H9 (cell line): Measurements from ENCODE around the gene JMJD1C. TPM values are rescaled to one million over a fixed set of nuclear protein-coding genes. Genes with fewer than 3 reads are reported as not detected.

Source experiments
- DNase-seq: peaks from one replicate; pipeline ENCODE4 v3.0.0-alpha.2; 2017
- H2AFZ ChIP-seq: one replicate; pipeline ENCODE4 v1.6.1; 2013; ENCODE audit warnings: mild to moderate bottlenecking, low read length, control low read depth, moderate library complexity
- H2AK5ac ChIP-seq: 2 replicates; pipeline ENCODE4 v1.6.1; 2013; ENCODE audit warnings: low read length, control low read depth, mixed read lengths; ENCODE audit not compliant: insufficient read length
- H2BK120ac ChIP-seq: one replicate; pipeline ENCODE4 v1.6.1; 2013; ENCODE audit warnings: low read depth, mild to moderate bottlenecking, low read length, control low read depth, inconsistent platforms; ENCODE audit not compliant: poor library complexity, severe bottlenecking
- H2BK12ac ChIP-seq: 2 replicates; pipeline ENCODE4 v1.6.1; 2013; ENCODE audit warnings: low read length, control low read depth, mixed read lengths, low read depth; ENCODE audit not compliant: insufficient read length
- H2BK15ac ChIP-seq: 2 replicates; pipeline ENCODE4 v1.6.1; 2013; ENCODE audit warnings: low read depth, low read length, control low read depth
- H2BK20ac ChIP-seq: one replicate; pipeline ENCODE4 v1.6.1; 2013; ENCODE audit warnings: low read depth, mild to moderate bottlenecking, low read length, control low read depth, inconsistent platforms; ENCODE audit not compliant: poor library complexity, severe bottlenecking
- H2BK5ac ChIP-seq: 2 replicates; pipeline ENCODE4 v1.6.1; 2013; ENCODE audit warnings: low read length, control low read depth, mixed read lengths; ENCODE audit not compliant: insufficient read length
- H3K14ac ChIP-seq: 2 replicates; pipeline ENCODE4 v1.6.1; 2013; ENCODE audit warnings: low read length, control low read depth; ENCODE audit not compliant: insufficient read depth
- H3K18ac ChIP-seq: 2 replicates; pipeline ENCODE4 v1.6.1; 2013; ENCODE audit warnings: low read depth, mild to moderate bottlenecking, mixed read lengths, low read length, control low read depth; ENCODE audit not compliant: insufficient read length
- H3K23ac ChIP-seq: 2 replicates; pipeline ENCODE4 v1.6.1; 2013; ENCODE audit warnings: low read length, control low read depth, mixed read lengths, low read depth; ENCODE audit not compliant: insufficient read length
- H3K23me2 ChIP-seq: 2 replicates; pipeline ENCODE4 v1.6.1; 2013; ENCODE audit warnings: low read depth, mild to moderate bottlenecking, mixed read lengths, low read length, control low read depth; ENCODE audit not compliant: insufficient read length, poor library complexity, severe bottlenecking
- H3K27ac ChIP-seq: 2 replicates; pipeline ENCODE4 v1.5.1; 2013; ENCODE audit warnings: low read length, control low read depth, mixed read lengths, low read depth; ENCODE audit not compliant: insufficient read length
- H3K27me3 ChIP-seq: 2 replicates; pipeline ENCODE4 v1.6.1; 2013; ENCODE audit warnings: low read length, control low read depth, inconsistent platforms; ENCODE audit not compliant: insufficient read depth
- H3K4ac ChIP-seq: 2 replicates; pipeline ENCODE4 v1.6.1; 2013; ENCODE audit warnings: low read depth, mild to moderate bottlenecking, control low read depth, inconsistent platforms, low read length, moderate library complexity
- H3K4me1 ChIP-seq: 2 replicates; pipeline ENCODE4 v1.6.1; 2013; ENCODE audit warnings: low read length, control low read depth, inconsistent platforms; ENCODE audit not compliant: insufficient read depth
- H3K4me2 ChIP-seq: 2 replicates; pipeline ENCODE4 v1.6.1; 2013; ENCODE audit warnings: low read length, control low read depth, mixed read lengths; ENCODE audit not compliant: insufficient read length, insufficient read depth
- H3K56ac ChIP-seq: 2 replicates; pipeline ENCODE4 v1.6.1; 2013; ENCODE audit warnings: low read depth, mild to moderate bottlenecking, mixed read lengths, low read length, control low read depth; ENCODE audit not compliant: insufficient read length
- H3K79me1 ChIP-seq: 2 replicates; pipeline ENCODE4 v1.6.1; 2013; ENCODE audit warnings: low read depth, mild to moderate bottlenecking, moderate library complexity, low read length, control low read depth, inconsistent platforms; ENCODE audit not compliant: insufficient read depth, poor library complexity, severe bottlenecking
- H3K79me2 ChIP-seq: 2 replicates; pipeline ENCODE4 v1.6.1; 2013; ENCODE audit warnings: low read length, control low read depth, inconsistent platforms; ENCODE audit not compliant: insufficient read depth
- H3K9ac ChIP-seq: 2 replicates; pipeline ENCODE4 v1.6.1; 2013; ENCODE audit warnings: low read length, control low read depth, mixed read lengths; ENCODE audit not compliant: insufficient read length; ENCODE audit errors: extremely low read depth
- H3K9me3 ChIP-seq: one replicate; pipeline ENCODE4 v1.6.1; 2013; ENCODE audit warnings: low read depth, low read length, inconsistent platforms; ENCODE audit not compliant: control insufficient read depth
- H3T11ph ChIP-seq: one replicate; pipeline ENCODE4 v1.6.1; 2013; ENCODE audit warnings: mild to moderate bottlenecking, low read length, control low read depth, inconsistent platforms
- H4K20me1 ChIP-seq: one replicate; pipeline ENCODE4 v1.6.1; 2013; ENCODE audit not compliant: control insufficient read depth, insufficient read length, insufficient read depth
- H4K5ac ChIP-seq: 2 replicates; pipeline ENCODE4 v1.6.1; 2013; ENCODE audit warnings: low read depth, mild to moderate bottlenecking, mixed read lengths, low read length, control low read depth; ENCODE audit not compliant: insufficient read length
- H4K8ac ChIP-seq: replicated peaks from 2 replicates; pipeline ENCODE4 v1.6.1; 2013; ENCODE audit warnings: low read length, control low read depth, mixed read lengths, low read depth; ENCODE audit not compliant: insufficient read length
- H4K91ac ChIP-seq: 2 replicates; pipeline ENCODE4 v1.6.1; 2013; ENCODE audit warnings: low read depth, mild to moderate bottlenecking, moderate library complexity, mixed read lengths, low read length, control low read depth; ENCODE audit not compliant: insufficient read length
- H3K27ac Mint-ChIP-seq, 3 experiments: 2 replicates in 2 of 3; 3 replicates in 1 of 3; pipeline ENCODE4 v1.8.0; 2020 to 2021; ENCODE audit warnings: mixed read lengths in 3 of 3, mild to moderate bottlenecking in 1 of 3, moderate library complexity in 1 of 3
- H3K27me3 Mint-ChIP-seq: 2 replicates; pipeline ENCODE4 v1.8.0; 2021; ENCODE audit warnings: low read depth, mild to moderate bottlenecking, moderate library complexity, mixed read lengths
- H3K36me3 Mint-ChIP-seq, 3 experiments: 2 replicates in 2 of 3; 3 replicates in 1 of 3; pipeline ENCODE4 v1.8.0; 2020 to 2021; ENCODE audit warnings: low read depth in 3 of 3, mixed read lengths in 3 of 3; ENCODE audit not compliant: insufficient read depth in 1 of 3
- H3K4me1 Mint-ChIP-seq, 2 experiments: 2 replicates each; pipeline ENCODE4 v1.8.0; 2020; ENCODE audit warnings: mixed read lengths in 2 of 2
- H3K4me3 Mint-ChIP-seq, 2 experiments: 2 replicates in 1 of 2; 3 replicates in 1 of 2; pipeline ENCODE4 v1.8.0; 2020 to 2021; ENCODE audit warnings: mild to moderate bottlenecking in 2 of 2, mixed read lengths in 2 of 2, moderate library complexity in 1 of 2
- H3K9me3 Mint-ChIP-seq, 2 experiments: 2 replicates in 1 of 2; 3 replicates in 1 of 2; pipeline ENCODE4 v1.8.0; 2020; ENCODE audit warnings: mild to moderate bottlenecking in 2 of 2, mixed read lengths in 2 of 2, moderate library complexity in 1 of 2
- CTCF ChIP-seq: fragments of 200-600 bp; sonication (generic); conservative IDR thresholded peaks from 3 replicates; pipeline ENCODE4 v1.8.0; 2021; ENCODE audit warnings: antibody characterized with exemption, mild to moderate bottlenecking
- WGBS: extraction: QIAGEN DNeasy Blood & Tissue Kit; methylation state at CpG from one replicate; pipeline ENCODE4 v1.1.7; 2013; ENCODE audit warnings: missing lambda C conversion rate, low lambda C conversion rate, mixed read lengths; ENCODE audit not compliant: insufficient read length; ENCODE audit errors: extremely low coverage; 5-methylcytosine and 5-hydroxymethylcytosine counted together
- total RNA-seq: library from RNA; stranded (reverse); gene quantifications from 2 replicates; pipeline ENCODE4 v1.2.1, GENCODE V29; 2021

JMJD1C gene
- total RNA-seq, 1 experiment from 2014 or later, result 200 TPM

- Histone ChIP-seq H2BK12ac (no peak overlapping the region), H3K4me1 (no peaks in the 10 kb centered on the region), H2BK20ac (no peak overlapping the region), H3K23me2 (no peaks in the 10 kb centered on the region), H3K4me2 (no peak overlapping the region), H3K9ac (no peak overlapping the region), H2BK5ac (no peak overlapping the region), H3K23ac (no peak overlapping the region), H3K9me3 (no peaks in the 10 kb centered on the region), H3K14ac (no peak overlapping the region), H2BK15ac (no peak overlapping the region), H3K18ac (no peak overlapping the region), H3K56ac (no peak overlapping the region), H4K91ac (no peak overlapping the region), H2AFZ (no peak overlapping the region), H4K20me1 (no peaks in the 10 kb centered on the region), H3T11ph (no peak overlapping the region), H3K27me3 (no peaks in the 10 kb centered on the region), H3K27ac (no peak overlapping the region), H4K8ac (no peak overlapping the region), H2AK5ac (no peak overlapping the region), H2BK120ac (no peak overlapping the region), H3K79me2 (peaks cover 5% of the 10 kb centered on the region; the same call in 1 of the 2 replicates), H3K79me1 (no peaks in the 10 kb centered on the region), H3K4ac (no peak overlapping the region), H4K5ac (no peak overlapping the region)
- H3K36me3 Mint-ChIP-seq, result no peaks in the 10 kb centered on the region
- WGBS, result no CpG with 5 or more reads among the region's 1 CpG
- no peak for DNase-seq
- H3K27me3 Mint-ChIP-seq, result no peaks in the 10 kb centered on the region
- no peak for TF ChIP-seq CTCF
- H3K4me1 Mint-ChIP-seq, result peaks cover 19 to 24% of the 10 kb centered on the region in 2 experiments
- H3K27ac Mint-ChIP-seq, result no peak overlapping the region
- H3K9me3 Mint-ChIP-seq, result no peaks in the 10 kb centered on the region
- H3K4me3 Mint-ChIP-seq, result no peak overlapping the region
These were observed 18.2 kb upstream of the JMJD1C start for GRCh38 chr10:63483983-63484382.
